Fibroblast of pulmonary artery (primary cell): ENCODE data around the gene BIN1.
"Not testable (repeated sequence)": the region's sequence is repeated elsewhere in the genome, so short reads cannot be mapped to it uniquely, and the experiment has no call there.

ENCODE experiments used
- DNase-seq: peaks from one replicate; pipeline ENCODE4 v3.0.0-alpha.2; 2010; ENCODE audit warnings: low read depth
- H3K4me3 ChIP-seq: replicated peaks from 2 replicates; pipeline ENCODE4 v1.5.1; 2011; ENCODE audit warnings: low read depth, mild to moderate bottlenecking, control low read depth, low read length, moderate library complexity
- CTCF ChIP-seq: IDR thresholded peaks from 2 replicates; pipeline ENCODE4 v1.5.1; 2011; ENCODE audit warnings: mild to moderate bottlenecking, control low read depth, low read length, inconsistent platforms; ENCODE audit errors: missing control alignments

Gene BIN1

GRCh38 chr2:127121776-127122176 lies 14.8 kb upstream of the BIN1 start:
- TF ChIP-seq CTCF: no peak

GRCh38 chr2:127121353-127121752 lies 14.4 kb upstream of the BIN1 start:
- H3K4me3 ChIP-seq: no peak overlapping the region
- TF ChIP-seq CTCF: no peak
- DNase-seq: no peak

More at GRCh38 chr2:127121776-127122176, 14.8 kb upstream of the BIN1 start:
- DNase-seq: peak; percentile 31
- H3K4me3 ChIP-seq: no peak overlapping the region

- not testable (repeated sequence) for H3K4me3 ChIP-seq, DNase-seq
These were observed 13.5 kb upstream of the BIN1 start for GRCh38 chr2:127120408-127120807.

- no peak overlapping the region for H3K4me3 ChIP-seq
These were observed 11.5 kb upstream of the BIN1 start for GRCh38 chr2:127118467-127118866.

GRCh38 chr2:127118038-127118437 lies 11.1 kb upstream of the BIN1 start:
- no peak for TF ChIP-seq CTCF
- no peak overlapping the region for H3K4me3 ChIP-seq
- DNase-seq: no peak

More at GRCh38 chr2:127118467-127118866, 11.5 kb upstream of the BIN1 start:
- DNase-seq: no peak
- TF ChIP-seq CTCF: no peak

GRCh38 chr2:127117603-127118002 lies 10.6 kb upstream of the BIN1 start:
- H3K4me3 ChIP-seq: no peak overlapping the region
- TF ChIP-seq CTCF: no peak
- DNase-seq: no peak

- no peak for DNase-seq
- no peak overlapping the region for H3K4me3 ChIP-seq
- no peak for TF ChIP-seq CTCF
These were observed 8.7 kb upstream of the BIN1 start for GRCh38 chr2:127115471-127116199.
